ENCODE data around the gene UBE2H.
A peak's percentile ranks its signal among the peaks of the same experiment; 100 is the strongest.

The UBE2H gene

GRCh38 chr7:129949292-129950133 lies 3.2 kb downstream of the UBE2H start:
- Histone ChIP-seq H3K4me3 (ENCODE audit: low read length) (peak overlapping the region; percentile 83), H3K27ac (ENCODE audit: low read length) (peak overlapping the region; percentile 89), H3K4me1 (ENCODE audit: insufficient read depth, low read length) (peaks cover 21% of the 10 kb centered on the region; the same call in 1 of the 2 replicates), H3K36me3 (ENCODE audit: insufficient read depth, low read depth, low read length) (0 out of 2 replicates have a peak, but pooled peaks cover 8% of the 10 kb centered on the region), H3K9ac (ENCODE audit: low read depth, low read length) (peak overlapping the region; percentile 98), H3K9me3 (ENCODE audit: insufficient read depth, low read depth, low read length) (no peaks in the 10 kb centered on the region), H3K27me3 (ENCODE audit: insufficient read depth, low read length) (no peaks in the 10 kb centered on the region)

DNA sequence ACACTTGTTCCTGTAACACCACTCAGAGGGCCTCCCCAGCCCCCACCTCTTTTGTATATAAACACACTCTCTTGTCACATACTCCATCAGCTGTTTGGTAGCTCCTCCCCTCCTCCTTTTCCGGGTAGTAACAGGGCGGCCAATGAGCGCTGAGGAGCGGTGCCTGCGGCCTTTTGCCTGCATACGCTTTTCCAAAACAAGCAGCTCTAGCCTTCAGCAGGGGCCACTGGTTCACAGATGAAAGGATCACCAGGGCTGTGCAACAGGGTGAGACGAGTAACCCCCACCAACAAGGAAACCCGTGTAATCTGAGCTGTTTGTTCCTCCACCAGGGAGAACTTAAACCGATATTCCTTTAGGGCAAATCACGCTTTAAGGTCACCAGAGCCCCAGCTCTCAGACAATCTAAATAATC lies 3.9 kb downstream of the UBE2H start:
- Histone ChIP-seq H3K27me3 (ENCODE audit: insufficient read depth, low read length) (no peaks in the 10 kb centered on the region), H3K9me3 (ENCODE audit: insufficient read depth, low read depth, low read length) (no peaks in the 10 kb centered on the region), H3K9ac (ENCODE audit: low read depth, low read length) (peak overlapping the region; percentile 98), H3K27ac (ENCODE audit: low read length) (peak overlapping the region; percentile 89), H3K4me1 (ENCODE audit: insufficient read depth, low read length) (peaks cover 21% of the 10 kb centered on the region; the same call in 1 of the 2 replicates), H3K36me3 (ENCODE audit: insufficient read depth, low read depth, low read length) (0 out of 2 replicates have a peak, but pooled peaks cover 8% of the 10 kb centered on the region), H3K4me3 (ENCODE audit: low read length) (peak overlapping the region; percentile 83)

DNA sequence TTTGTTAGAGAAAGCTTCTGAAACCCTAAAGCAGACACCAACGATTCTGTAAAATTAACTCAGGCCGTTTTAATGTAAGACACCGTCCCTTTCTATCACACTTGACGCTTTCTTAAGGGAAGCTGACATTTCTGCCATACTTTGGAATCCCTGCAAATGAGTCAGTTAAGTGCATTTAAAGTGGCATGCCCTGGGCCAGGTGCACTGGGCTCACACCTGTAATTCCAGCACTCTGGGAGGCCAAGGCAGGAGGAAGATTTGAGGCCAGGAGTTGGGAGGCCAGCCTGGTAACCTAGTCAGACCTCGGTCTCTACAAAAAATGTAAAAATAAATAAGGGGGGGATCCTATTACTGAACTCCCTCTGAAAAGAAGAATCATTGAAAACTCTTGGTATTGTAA lies 4.4 kb downstream of the UBE2H start:
- H3K4me1 ChIP-seq (ENCODE audit: insufficient read depth, low read length) = peaks cover 20% of the 10 kb centered on the region; the same call in 1 of the 2 replicates
- H3K27ac ChIP-seq (ENCODE audit: low read length) = peak overlapping the region; percentile 28
- H3K9me3 ChIP-seq (ENCODE audit: insufficient read depth, low read depth, low read length) = no peaks in the 10 kb centered on the region
- peak overlapping the region; percentile 83 for H3K4me3 ChIP-seq (ENCODE audit: low read length)
- H3K36me3 ChIP-seq (ENCODE audit: insufficient read depth, low read depth, low read length) = 0 out of 2 replicates have a peak, but pooled peaks cover 12% of the 10 kb centered on the region
- H3K9ac ChIP-seq (ENCODE audit: low read depth, low read length) = no peak overlapping the region
- no peaks in the 10 kb centered on the region for H3K27me3 ChIP-seq (ENCODE audit: insufficient read depth, low read length)

GRCh38 chr7:129947701-129948100 lies 5.1 kb downstream of the UBE2H start:
- Histone ChIP-seq H3K9ac (ENCODE audit: low read depth, low read length) (peak overlapping the region; percentile 4; the same call in 1 of the 2 replicates), H3K27me3 (ENCODE audit: insufficient read depth, low read length) (no peaks in the 10 kb centered on the region), H3K27ac (ENCODE audit: low read length) (no peak overlapping the region), H3K9me3 (ENCODE audit: insufficient read depth, low read depth, low read length) (no peaks in the 10 kb centered on the region), H3K4me3 (ENCODE audit: low read length) (no peak overlapping the region), H3K36me3 (ENCODE audit: insufficient read depth, low read depth, low read length) (peaks cover 17% of the 10 kb centered on the region; the same call in 1 of the 2 replicates), H3K4me1 (ENCODE audit: insufficient read depth, low read length) (peaks cover 17% of the 10 kb centered on the region; the same call in 1 of the 2 replicates)

- no peaks in the 10 kb centered on the region for H3K27me3 ChIP-seq (ENCODE audit: insufficient read depth, low read length)
- peak overlapping the region; percentile 4; the same call in 1 of the 2 replicates for H3K9ac ChIP-seq (ENCODE audit: low read depth, low read length)
- peaks cover 17% of the 10 kb centered on the region; the same call in 1 of the 2 replicates for H3K36me3 ChIP-seq (ENCODE audit: insufficient read depth, low read depth, low read length)
- H3K4me1 ChIP-seq (ENCODE audit: insufficient read depth, low read length) = peaks cover 17% of the 10 kb centered on the region; the same call in 1 of the 2 replicates
- H3K9me3 ChIP-seq (ENCODE audit: insufficient read depth, low read depth, low read length) = no peaks in the 10 kb centered on the region
- H3K27ac ChIP-seq (ENCODE audit: low read length) = no peak overlapping the region
- H3K4me3 ChIP-seq (ENCODE audit: low read length) = no peak overlapping the region
Measured at GRCh38 chr7:129947049-129947448, 5.7 kb downstream of the UBE2H start.

GRCh38 chr7:129946282-129946681 lies 6.5 kb downstream of the UBE2H start:
- no peaks in the 10 kb centered on the region for H3K27me3 ChIP-seq (ENCODE audit: insufficient read depth, low read length)
- H3K9ac ChIP-seq (ENCODE audit: low read depth, low read length) = no peak overlapping the region
- no peak overlapping the region for H3K4me3 ChIP-seq (ENCODE audit: low read length)
- peaks cover 17% of the 10 kb centered on the region; the same call in 1 of the 2 replicates for H3K36me3 ChIP-seq (ENCODE audit: insufficient read depth, low read depth, low read length)
- no peaks in the 10 kb centered on the region for H3K9me3 ChIP-seq (ENCODE audit: insufficient read depth, low read depth, low read length)
- H3K4me1 ChIP-seq (ENCODE audit: insufficient read depth, low read length) = peaks cover 17% of the 10 kb centered on the region; the same call in 1 of the 2 replicates
- H3K27ac ChIP-seq (ENCODE audit: low read length) = no peak overlapping the region

GRCh38 chr7:129943352-129943751 lies 9.4 kb downstream of the UBE2H start:
- Histone ChIP-seq H3K9me3 (ENCODE audit: insufficient read depth, low read depth, low read length) (no peaks in the 10 kb centered on the region), H3K4me3 (ENCODE audit: low read length) (no peak overlapping the region), H3K27ac (ENCODE audit: low read length) (no peak overlapping the region), H3K27me3 (ENCODE audit: insufficient read depth, low read length) (no peaks in the 10 kb centered on the region), H3K36me3 (ENCODE audit: insufficient read depth, low read depth, low read length) (peaks cover 17% of the 10 kb centered on the region; the same call in 1 of the 2 replicates), H3K9ac (ENCODE audit: low read depth, low read length) (no peak overlapping the region), H3K4me1 (ENCODE audit: insufficient read depth, low read length) (peaks cover 11% of the 10 kb centered on the region; the same call in 1 of the 2 replicates)

DNA sequence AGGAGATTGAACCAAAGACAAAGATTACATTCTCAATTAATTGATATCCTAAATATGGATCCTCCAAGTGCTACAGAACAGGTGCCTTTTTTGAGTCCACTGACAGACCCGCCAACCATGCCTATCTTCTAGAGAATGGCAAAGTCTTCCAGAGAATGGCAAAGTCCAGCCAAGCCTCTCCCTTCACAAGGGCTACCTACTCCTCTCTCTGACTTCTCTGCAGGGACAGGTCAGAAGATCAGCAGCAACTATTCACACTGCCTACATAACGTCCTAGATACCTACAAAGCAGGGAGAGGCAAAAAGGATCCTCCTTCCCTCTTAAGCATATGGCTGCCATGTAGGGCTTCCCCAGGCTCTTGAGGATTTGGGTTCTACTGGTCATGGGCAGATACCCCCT lies 12.4 kb downstream of the UBE2H start:
- Histone ChIP-seq H3K27me3 (ENCODE audit: insufficient read depth, low read length) (no peaks in the 10 kb centered on the region), H3K36me3 (ENCODE audit: insufficient read depth, low read depth, low read length) (peaks cover 9% of the 10 kb centered on the region; the same call in 1 of the 2 replicates), H3K9ac (ENCODE audit: low read depth, low read length) (no peak overlapping the region), H3K9me3 (ENCODE audit: insufficient read depth, low read depth, low read length) (no peaks in the 10 kb centered on the region), H3K4me3 (ENCODE audit: low read length) (no peak overlapping the region), H3K27ac (ENCODE audit: low read length) (no peak overlapping the region), H3K4me1 (ENCODE audit: insufficient read depth, low read length) (no peaks in the 10 kb centered on the region)

- Histone ChIP-seq H3K27me3 (ENCODE audit: insufficient read depth, low read length) (no peaks in the 10 kb centered on the region), H3K9me3 (ENCODE audit: insufficient read depth, low read depth, low read length) (no peaks in the 10 kb centered on the region), H3K4me1 (ENCODE audit: insufficient read depth, low read length) (no peaks in the 10 kb centered on the region), H3K4me3 (ENCODE audit: low read length) (no peak overlapping the region), H3K27ac (ENCODE audit: low read length) (no peak overlapping the region), H3K9ac (ENCODE audit: low read depth, low read length) (no peak overlapping the region), H3K36me3 (ENCODE audit: insufficient read depth, low read depth, low read length) (peaks cover 9% of the 10 kb centered on the region; the same call in 1 of the 2 replicates)
Measured at GRCh38 chr7:129939881-129940280, 12.9 kb downstream of the UBE2H start.

DNA sequence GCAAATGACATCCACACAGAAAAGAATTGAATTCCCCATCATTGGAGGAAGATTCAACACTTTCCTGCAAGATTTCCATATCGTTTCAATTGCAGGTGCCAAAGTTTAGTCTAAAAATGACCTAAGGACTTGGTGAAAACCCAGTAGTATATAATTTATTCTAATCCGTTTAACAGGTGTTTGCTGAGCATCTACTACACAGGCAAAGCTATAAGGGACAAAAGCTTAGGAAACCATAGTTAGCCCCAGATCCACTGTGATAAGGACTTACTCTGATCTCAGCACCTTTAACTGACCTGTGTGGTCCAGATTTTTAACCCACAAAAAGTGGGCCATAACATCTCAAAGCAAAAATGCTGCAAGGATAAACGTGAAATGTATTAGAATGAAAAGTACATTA lies 19.1 kb downstream of the UBE2H start:
- no peak overlapping the region for H3K27ac ChIP-seq (ENCODE audit: low read length)
- H3K9ac ChIP-seq (ENCODE audit: low read depth, low read length) = no peak overlapping the region
- no peak overlapping the region for H3K4me3 ChIP-seq (ENCODE audit: low read length)
- no peaks in the 10 kb centered on the region; the same call in 1 of the 2 replicates for H3K36me3 ChIP-seq (ENCODE audit: insufficient read depth, low read depth, low read length)
- H3K27me3 ChIP-seq (ENCODE audit: insufficient read depth, low read length) = no peaks in the 10 kb centered on the region
- no peaks in the 10 kb centered on the region for H3K9me3 ChIP-seq (ENCODE audit: insufficient read depth, low read depth, low read length)
- peaks cover 8% of the 10 kb centered on the region; the same call in 1 of the 2 replicates for H3K4me1 ChIP-seq (ENCODE audit: insufficient read depth, low read length)

DNA sequence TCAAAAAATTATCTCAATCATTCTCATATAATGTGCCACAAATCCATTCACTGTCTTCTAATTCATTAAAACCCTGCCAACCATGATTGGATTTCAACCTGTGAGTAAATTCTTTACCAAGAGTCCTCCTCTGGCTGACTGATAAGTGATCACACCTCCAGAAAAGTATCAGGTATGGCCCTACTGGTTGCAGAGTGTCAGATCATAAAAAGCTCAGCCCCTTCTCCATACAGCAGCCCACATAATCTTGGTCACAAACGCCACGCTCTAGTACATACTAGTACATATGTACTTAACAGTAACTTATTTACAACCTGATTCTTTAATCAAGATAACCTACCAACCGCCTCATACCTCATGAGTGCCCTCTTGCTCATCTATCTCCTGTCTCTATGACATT lies 26.1 kb downstream of the UBE2H start:
- Histone ChIP-seq H3K36me3 (ENCODE audit: insufficient read depth, low read depth, low read length) (peaks cover 27% of the 10 kb centered on the region; the same call in 1 of the 2 replicates), H3K27me3 (ENCODE audit: insufficient read depth, low read length) (no peaks in the 10 kb centered on the region), H3K4me3 (ENCODE audit: low read length) (no peak overlapping the region), H3K9ac (ENCODE audit: low read depth, low read length) (no peak overlapping the region), H3K4me1 (ENCODE audit: insufficient read depth, low read length) (no peaks in the 10 kb centered on the region), H3K9me3 (ENCODE audit: insufficient read depth, low read depth, low read length) (no peaks in the 10 kb centered on the region), H3K27ac (ENCODE audit: low read length) (no peak overlapping the region)
